Right lobe of liver (tissue), 4 donors: Measurements from ENCODE around the gene LRRC38.

ENCODE experiments used
- POLR2A ChIP-seq: fragments of 450-650 bp; IDR thresholded peaks from one replicate; pipeline ENCODE4 v1.6.1; 2017; ENCODE audit warnings: antibody characterized with exemption, mild to moderate bottlenecking
- TF ChIP-seq, protein P1 (sequence below), 4 donors: fragments of 200-600 bp in 3 of 4; fragments of 450-650 bp in 1 of 4; IDR thresholded peaks; one replicate each; pipeline versions ENCODE4 v1.5.1 to v1.8.0; 2016 to 2022; ENCODE audit warnings: antibody characterized with exemption in 4 of 4, mild to moderate bottlenecking in 2 of 4
- donor health status: DM: no; HTN: no; CAD: no.
- donor health status: DM: no; HTN: no; CAD: no.
- donor health status: DM: no; HTN: yes; CAD: no.

DNA sequence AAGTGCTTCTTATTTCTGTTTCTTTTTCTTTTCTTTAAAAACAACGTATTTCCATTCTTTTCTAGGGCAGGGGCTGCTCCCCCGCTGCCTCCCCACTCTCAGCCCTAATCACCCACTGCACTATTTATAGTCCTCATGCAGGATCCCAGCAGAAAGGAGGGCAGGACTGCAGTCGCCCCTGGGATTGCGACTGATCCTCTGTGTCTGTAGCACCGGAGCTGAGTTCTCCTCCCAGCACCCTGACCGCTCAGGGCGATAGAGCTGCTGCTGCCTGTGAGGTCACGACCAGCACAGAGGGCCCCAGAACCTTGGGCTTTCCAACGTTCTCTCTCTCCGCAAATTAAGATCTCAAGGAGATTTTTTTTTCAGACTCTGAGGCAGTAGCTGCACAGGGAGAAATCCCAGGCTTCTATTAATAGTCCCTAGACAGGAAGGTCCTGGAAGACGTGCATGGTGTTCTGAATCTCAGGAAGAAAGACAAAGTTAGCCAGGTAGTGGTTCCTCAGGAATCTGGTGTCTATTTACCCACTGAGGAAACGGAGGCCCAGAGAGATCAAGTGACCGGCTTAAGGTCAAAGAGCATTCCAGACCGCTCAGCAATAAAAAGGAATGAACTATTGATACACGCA lies 56.8 kb downstream of the LRRC38 start:
- TF ChIP-seq, protein P1, sequence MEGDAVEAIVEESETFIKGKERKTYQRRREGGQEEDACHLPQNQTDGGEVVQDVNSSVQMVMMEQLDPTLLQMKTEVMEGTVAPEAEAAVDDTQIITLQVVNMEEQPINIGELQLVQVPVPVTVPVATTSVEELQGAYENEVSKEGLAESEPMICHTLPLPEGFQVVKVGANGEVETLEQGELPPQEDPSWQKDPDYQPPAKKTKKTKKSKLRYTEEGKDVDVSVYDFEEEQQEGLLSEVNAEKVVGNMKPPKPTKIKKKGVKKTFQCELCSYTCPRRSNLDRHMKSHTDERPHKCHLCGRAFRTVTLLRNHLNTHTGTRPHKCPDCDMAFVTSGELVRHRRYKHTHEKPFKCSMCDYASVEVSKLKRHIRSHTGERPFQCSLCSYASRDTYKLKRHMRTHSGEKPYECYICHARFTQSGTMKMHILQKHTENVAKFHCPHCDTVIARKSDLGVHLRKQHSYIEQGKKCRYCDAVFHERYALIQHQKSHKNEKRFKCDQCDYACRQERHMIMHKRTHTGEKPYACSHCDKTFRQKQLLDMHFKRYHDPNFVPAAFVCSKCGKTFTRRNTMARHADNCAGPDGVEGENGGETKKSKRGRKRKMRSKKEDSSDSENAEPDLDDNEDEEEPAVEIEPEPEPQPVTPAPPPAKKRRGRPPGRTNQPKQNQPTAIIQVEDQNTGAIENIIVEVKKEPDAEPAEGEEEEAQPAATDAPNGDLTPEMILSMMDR (IDR thresholded peaks at IDR 0.05) = no peak
- no peak for TF ChIP-seq POLR2A
